ENCODE results near the gene COX18. TPM values are rescaled to one million over a fixed set of nuclear protein-coding genes. Genes with fewer than 3 reads are reported as not detected.

COX18 gene
- total RNA-seq, 1 experiment from 2014 or later, result 9.9 TPM

DNA sequence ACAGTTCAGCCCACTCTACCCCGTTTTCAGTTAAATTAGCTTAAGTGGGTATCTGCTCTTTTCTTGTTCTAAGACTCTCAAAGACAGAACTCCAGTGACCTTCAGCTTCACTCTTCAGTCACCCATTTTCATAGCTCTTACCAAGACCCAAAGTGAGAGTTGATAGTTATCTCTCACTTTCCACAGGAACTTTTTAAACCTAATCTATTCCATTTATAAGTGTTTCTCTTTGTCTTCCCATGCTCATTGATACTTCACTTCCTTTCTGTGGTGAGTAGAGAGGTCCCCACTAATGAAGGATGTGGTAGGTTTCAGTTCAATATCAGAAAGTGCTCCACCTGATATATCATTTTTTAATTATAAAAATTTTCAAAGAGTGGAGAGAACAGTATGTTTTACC is 33.4 kb downstream of the COX18 start:
- no peak for ATAC-seq
- no peaks in the 10 kb centered on the region for H3K27me3 ChIP-seq (ENCODE audit: control insufficient read depth, insufficient read depth, low read length)
- no peak overlapping the region for H3K4me3 ChIP-seq (ENCODE audit: low read depth in 2 of 2, low read length in 2 of 2)
- no peak for DNase-seq (ENCODE audit: low read depth, low spot score)
- in situ Hi-C loops (cut with HindIII; ENCODE audit: low pct_unique_long_range_greater_than_20kb, low sequenced_read_pairs) (no loop called here), intact Hi-C loops (cut with micrococcal nuclease; ENCODE audit: unreplicated experiment) (no loop called here)
- H3K27ac ChIP-seq (ENCODE audit: low read length), result no peak overlapping the region
- H3K9me3 ChIP-seq (ENCODE audit: control insufficient read depth, insufficient read depth, low read depth, low read length), result no peaks in the 10 kb centered on the region
- BruUV-seq (replicated peaks), result no TSS peak
- no peak for TF ChIP-seq SIN3A (IDR thresholded peaks at IDR 0.05; ENCODE audit: borderline replicate concordance, insufficient read depth, low read depth, low read length)
- TF ChIP-seq TCF7L2 (IDR thresholded peaks at IDR 0.05; ENCODE audit: low read depth, low read length), result no peak
- no peaks in the 10 kb centered on the region for H3K36me3 ChIP-seq (ENCODE audit: control insufficient read depth, insufficient read depth, low read length)
- CTCF ChIA-PET, result no interaction called here
- H3K4me1 ChIP-seq (ENCODE audit: control insufficient read depth, insufficient read depth, low read length), result no peaks in the 10 kb centered on the region
- POLR2A ChIA-PET, result no interaction called here

DNA sequence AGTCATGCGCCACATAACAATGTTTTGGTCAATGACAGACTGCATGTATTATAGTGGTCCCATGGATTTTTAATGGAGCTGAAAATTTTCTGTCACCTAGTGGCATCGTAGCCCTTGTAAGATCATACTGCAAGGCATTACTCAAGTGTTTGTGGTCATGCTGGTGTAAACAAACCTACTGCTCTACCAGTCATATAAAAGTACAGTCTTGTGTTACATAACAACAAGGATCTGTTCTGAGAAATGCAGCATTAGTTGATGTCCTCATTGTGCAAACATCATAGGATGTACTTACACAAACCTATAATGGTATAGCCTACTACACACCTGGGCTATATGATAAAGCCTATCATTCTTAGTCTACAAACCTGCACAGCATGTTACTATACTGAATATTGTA is 34.6 kb downstream of the COX18 start:
- Histone ChIP-seq H3K36me3 (ENCODE audit: control insufficient read depth, insufficient read depth, low read length) (no peaks in the 10 kb centered on the region), H3K4me3 (ENCODE audit: low read depth in 2 of 2, low read length in 2 of 2) (no peak overlapping the region), H3K4me1 (ENCODE audit: control insufficient read depth, insufficient read depth, low read length) (no peaks in the 10 kb centered on the region), H3K9me3 (ENCODE audit: control insufficient read depth, insufficient read depth, low read depth, low read length) (no peaks in the 10 kb centered on the region), H3K27ac (ENCODE audit: low read length) (no peak overlapping the region), H3K27me3 (ENCODE audit: control insufficient read depth, insufficient read depth, low read length) (no peaks in the 10 kb centered on the region)
- POLR2A ChIA-PET, result no interaction called here
- no peak for ATAC-seq
- BruUV-seq (replicated peaks), result no TSS peak
- CTCF ChIA-PET, result no interaction called here
- intact Hi-C loops (cut with micrococcal nuclease; ENCODE audit: unreplicated experiment), result no loop called here
- no peak for TF ChIP-seq TCF7L2 (IDR thresholded peaks at IDR 0.05; ENCODE audit: low read depth, low read length)
- TF ChIP-seq, protein P1, sequence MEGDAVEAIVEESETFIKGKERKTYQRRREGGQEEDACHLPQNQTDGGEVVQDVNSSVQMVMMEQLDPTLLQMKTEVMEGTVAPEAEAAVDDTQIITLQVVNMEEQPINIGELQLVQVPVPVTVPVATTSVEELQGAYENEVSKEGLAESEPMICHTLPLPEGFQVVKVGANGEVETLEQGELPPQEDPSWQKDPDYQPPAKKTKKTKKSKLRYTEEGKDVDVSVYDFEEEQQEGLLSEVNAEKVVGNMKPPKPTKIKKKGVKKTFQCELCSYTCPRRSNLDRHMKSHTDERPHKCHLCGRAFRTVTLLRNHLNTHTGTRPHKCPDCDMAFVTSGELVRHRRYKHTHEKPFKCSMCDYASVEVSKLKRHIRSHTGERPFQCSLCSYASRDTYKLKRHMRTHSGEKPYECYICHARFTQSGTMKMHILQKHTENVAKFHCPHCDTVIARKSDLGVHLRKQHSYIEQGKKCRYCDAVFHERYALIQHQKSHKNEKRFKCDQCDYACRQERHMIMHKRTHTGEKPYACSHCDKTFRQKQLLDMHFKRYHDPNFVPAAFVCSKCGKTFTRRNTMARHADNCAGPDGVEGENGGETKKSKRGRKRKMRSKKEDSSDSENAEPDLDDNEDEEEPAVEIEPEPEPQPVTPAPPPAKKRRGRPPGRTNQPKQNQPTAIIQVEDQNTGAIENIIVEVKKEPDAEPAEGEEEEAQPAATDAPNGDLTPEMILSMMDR (IDR thresholded peaks at IDR 0.05), result no peak
- TF ChIP-seq, protein P2, sequence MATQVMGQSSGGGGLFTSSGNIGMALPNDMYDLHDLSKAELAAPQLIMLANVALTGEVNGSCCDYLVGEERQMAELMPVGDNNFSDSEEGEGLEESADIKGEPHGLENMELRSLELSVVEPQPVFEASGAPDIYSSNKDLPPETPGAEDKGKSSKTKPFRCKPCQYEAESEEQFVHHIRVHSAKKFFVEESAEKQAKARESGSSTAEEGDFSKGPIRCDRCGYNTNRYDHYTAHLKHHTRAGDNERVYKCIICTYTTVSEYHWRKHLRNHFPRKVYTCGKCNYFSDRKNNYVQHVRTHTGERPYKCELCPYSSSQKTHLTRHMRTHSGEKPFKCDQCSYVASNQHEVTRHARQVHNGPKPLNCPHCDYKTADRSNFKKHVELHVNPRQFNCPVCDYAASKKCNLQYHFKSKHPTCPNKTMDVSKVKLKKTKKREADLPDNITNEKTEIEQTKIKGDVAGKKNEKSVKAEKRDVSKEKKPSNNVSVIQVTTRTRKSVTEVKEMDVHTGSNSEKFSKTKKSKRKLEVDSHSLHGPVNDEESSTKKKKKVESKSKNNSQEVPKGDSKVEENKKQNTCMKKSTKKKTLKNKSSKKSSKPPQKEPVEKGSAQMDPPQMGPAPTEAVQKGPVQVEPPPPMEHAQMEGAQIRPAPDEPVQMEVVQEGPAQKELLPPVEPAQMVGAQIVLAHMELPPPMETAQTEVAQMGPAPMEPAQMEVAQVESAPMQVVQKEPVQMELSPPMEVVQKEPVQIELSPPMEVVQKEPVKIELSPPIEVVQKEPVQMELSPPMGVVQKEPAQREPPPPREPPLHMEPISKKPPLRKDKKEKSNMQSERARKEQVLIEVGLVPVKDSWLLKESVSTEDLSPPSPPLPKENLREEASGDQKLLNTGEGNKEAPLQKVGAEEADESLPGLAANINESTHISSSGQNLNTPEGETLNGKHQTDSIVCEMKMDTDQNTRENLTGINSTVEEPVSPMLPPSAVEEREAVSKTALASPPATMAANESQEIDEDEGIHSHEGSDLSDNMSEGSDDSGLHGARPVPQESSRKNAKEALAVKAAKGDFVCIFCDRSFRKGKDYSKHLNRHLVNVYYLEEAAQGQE (IDR thresholded peaks at IDR 0.05; ENCODE audit: insufficient read depth in 1 of 2, low read depth in 2 of 2, low read length in 1 of 2), result no peak
- TF ChIP-seq SIN3A (IDR thresholded peaks at IDR 0.05; ENCODE audit: borderline replicate concordance, insufficient read depth, low read depth, low read length), result no peak
- no peak for TF ChIP-seq POLR2AphosphoS5 (IDR thresholded peaks at IDR 0.05; ENCODE audit: low read depth, low read length)
- in situ Hi-C loops (cut with HindIII; ENCODE audit: low pct_unique_long_range_greater_than_20kb, low sequenced_read_pairs), result no loop called here
- no peak for DNase-seq (ENCODE audit: low read depth, low spot score)

DNA sequence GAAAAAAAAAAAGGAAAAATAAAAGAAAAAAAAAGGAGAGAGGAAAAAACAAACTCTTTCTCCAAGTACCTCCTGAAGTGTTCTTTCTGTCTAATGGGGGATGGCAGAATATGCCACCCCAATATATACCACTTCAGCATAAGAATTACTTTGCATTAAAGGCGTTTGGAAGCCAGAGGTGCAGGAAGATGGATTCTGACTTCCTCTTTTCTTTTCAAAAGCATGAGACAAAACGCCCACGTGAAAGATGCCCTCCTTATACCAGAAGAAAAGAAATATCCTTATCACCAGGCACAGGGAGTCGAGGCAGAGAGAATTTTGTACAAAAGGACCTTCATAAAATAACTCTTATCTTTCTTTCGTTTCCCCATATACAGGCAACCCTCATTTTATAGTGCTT is 40.9 kb downstream of the COX18 start:
- CTCF ChIA-PET, result no interaction called here
- no peaks in the 10 kb centered on the region for H3K27me3 ChIP-seq (ENCODE audit: control insufficient read depth, insufficient read depth, low read length)
- no peak overlapping the region for H3K27ac ChIP-seq (ENCODE audit: low read length)
- no peaks in the 10 kb centered on the region for H3K9me3 ChIP-seq (ENCODE audit: control insufficient read depth, insufficient read depth, low read depth, low read length)
- TF ChIP-seq, protein P1 (IDR thresholded peaks at IDR 0.05), result no peak
- TF ChIP-seq SIN3A (IDR thresholded peaks at IDR 0.05; ENCODE audit: borderline replicate concordance, insufficient read depth, low read depth, low read length), result no peak
- TF ChIP-seq POLR2AphosphoS5 (IDR thresholded peaks at IDR 0.05; ENCODE audit: low read depth, low read length), result no peak
- TF ChIP-seq TCF7L2 (IDR thresholded peaks at IDR 0.05; ENCODE audit: low read depth, low read length), result no peak
- TF ChIP-seq, protein P2 (IDR thresholded peaks at IDR 0.05; ENCODE audit: insufficient read depth in 1 of 2, low read depth in 2 of 2, low read length in 1 of 2), result no peak
- DNase-seq (ENCODE audit: low read depth, low spot score), result no peak
- H3K4me3 ChIP-seq (ENCODE audit: low read depth in 2 of 2, low read length in 2 of 2), result no peak overlapping the region
- H3K36me3 ChIP-seq (ENCODE audit: control insufficient read depth, insufficient read depth, low read length), result no peaks in the 10 kb centered on the region
- intact Hi-C loops (cut with micrococcal nuclease; ENCODE audit: unreplicated experiment), result no loop called here
- no peaks in the 10 kb centered on the region for H3K4me1 ChIP-seq (ENCODE audit: control insufficient read depth, insufficient read depth, low read length)
- in situ Hi-C loops (cut with HindIII; ENCODE audit: low pct_unique_long_range_greater_than_20kb, low sequenced_read_pairs), result no loop called here
- POLR2A ChIA-PET, result no interaction called here
- ATAC-seq, result no peak
- no TSS peak for BruUV-seq (replicated peaks)
